GM19351 (cell line): Measurements from ENCODE around the gene TMTC3.
"Not testable (repeated sequence)": the region's sequence is repeated elsewhere in the genome, so short reads cannot be mapped to it uniquely, and the experiment has no call there.

Experiments
- ATAC-seq: cut with Tn5 transposase; IDR thresholded peaks from one replicate; pipeline ENCODE4 v1.9.1; 2021; ENCODE audit warnings: mild to moderate bottlenecking, moderate library complexity; ENCODE audit not compliant: unreplicated experiment

Gene TMTC3

DNA sequence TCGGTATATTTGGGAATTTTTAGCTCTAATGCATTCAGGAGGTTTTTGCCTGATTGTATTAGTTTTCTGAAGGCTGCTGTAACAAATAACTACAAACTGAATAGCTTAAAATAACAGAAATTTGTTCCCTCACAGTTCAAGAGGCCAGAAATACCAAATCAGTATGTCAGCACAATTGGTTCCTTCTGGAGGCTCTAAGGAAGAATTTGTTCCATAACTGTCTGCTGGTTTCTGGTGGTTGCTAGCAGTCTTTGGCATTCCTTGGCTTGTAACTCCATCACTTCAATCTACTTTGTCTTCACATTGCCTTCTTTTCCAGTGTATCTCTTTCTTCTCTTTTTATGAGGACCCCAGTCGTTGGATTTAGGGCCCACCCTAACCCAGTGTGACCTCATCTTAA, 21.3 kb downstream of the TMTC3 start:
- no peak for ATAC-seq

DNA sequence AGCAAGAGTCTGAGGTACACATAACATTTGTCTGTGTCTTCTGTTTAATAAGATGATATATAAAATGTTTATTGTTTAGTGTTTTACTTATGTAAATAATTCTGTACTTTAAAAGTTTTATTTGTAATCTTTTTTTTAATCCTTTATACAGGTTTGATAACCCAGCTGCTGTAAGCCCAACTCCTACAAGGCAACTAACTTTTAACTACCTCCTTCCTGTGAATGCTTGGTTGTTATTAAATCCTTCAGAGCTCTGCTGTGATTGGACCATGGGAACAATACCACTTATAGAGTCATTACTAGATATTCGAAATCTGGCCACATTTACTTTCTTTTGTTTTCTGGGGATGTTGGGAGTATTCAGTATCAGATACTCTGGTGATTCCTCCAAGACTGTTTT, 24.1 kb downstream of the TMTC3 start:
- no peak for ATAC-seq

DNA sequence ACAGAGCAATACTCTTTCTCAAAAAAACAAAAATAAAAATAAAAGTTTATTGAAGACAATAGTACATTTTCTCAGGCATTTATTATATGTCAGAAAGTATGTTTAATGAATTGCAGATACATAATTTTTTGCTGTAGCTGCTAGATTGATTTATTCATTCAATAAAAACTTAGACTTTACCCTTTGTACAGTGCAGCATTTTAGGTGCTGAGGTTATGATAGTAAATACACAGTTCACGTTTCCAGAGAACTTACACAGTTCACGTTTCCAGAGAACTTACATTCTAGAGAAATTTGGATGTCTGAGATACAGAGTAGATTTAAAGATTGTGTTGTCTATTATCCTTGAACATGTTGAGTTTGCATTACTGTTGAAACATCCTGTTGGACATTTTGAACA, 25.3 kb downstream of the TMTC3 start:
- no peak for ATAC-seq

DNA sequence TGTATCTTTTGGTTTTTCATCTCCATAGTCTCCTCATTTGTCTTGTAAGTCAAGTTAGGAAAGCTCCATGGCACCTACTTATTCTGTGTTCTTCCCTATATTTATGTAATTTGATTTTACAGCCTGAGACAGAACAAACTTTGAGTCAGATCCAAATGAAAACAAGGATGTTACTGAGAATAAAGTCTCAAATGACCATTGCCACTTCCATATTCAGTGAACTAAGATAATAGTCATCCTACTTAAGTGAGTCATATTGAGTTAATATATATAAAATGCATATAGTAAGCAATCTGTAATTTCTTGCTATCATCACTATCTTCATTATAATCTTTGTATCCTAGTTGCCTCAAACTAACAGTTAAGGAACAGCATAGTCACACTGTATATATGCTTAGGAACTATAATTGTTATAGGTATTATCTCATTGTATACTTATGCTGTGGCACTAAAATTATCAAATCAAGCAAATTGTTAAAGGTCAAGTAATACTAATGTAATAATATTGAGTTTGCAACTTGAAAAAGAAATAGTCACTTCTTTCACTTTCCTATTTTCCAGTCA, 30.8 kb downstream of the TMTC3 start:
- ATAC-seq: no peak

DNA sequence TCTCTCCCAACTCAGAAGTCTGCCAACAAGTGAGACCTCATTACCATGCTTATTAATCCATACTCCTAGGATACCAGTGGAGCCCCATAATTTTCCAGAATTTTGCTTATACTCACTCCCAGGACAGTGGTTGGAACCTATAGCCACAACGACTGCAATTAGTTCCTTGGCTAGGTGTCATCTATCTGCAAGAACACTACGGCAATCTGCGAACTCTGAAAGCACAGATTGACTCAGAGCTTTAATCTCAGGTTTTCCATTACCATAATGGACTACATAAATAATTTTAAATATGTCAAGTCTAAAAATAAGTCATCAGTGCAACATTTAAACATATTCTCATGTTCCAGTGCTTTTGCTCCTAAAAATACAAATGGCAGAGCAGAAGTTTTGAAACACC, 33.4 kb downstream of the TMTC3 start:
- no peak for ATAC-seq

DNA sequence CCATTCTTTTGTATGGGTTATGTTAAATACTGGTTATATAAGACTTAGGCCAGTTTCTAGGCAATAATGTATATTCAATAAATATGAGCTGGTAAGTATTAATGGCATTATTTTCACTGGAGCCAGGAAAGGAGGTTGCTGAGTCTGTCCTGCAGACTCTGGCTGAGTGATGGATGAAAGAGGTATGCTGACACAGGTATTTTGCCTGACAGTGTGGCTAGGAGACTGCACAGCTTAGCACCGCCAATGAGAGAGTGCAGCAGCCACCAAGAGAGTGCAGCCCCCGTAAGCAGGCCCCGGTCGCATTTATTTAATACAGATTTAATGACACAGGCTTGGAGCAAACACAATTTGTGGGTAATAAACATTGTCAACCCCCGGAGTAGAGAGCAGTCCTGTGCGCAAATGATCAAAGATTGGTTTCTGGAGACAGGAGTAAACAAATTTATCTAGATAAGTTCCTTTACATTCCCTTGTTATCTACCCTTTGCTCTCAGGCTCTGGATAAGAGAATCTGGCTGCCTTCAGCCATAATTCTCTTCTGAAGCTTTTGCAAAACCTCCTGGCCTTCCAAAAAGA, 37.4 kb downstream of the TMTC3 start:
- ATAC-seq: no peak

DNA sequence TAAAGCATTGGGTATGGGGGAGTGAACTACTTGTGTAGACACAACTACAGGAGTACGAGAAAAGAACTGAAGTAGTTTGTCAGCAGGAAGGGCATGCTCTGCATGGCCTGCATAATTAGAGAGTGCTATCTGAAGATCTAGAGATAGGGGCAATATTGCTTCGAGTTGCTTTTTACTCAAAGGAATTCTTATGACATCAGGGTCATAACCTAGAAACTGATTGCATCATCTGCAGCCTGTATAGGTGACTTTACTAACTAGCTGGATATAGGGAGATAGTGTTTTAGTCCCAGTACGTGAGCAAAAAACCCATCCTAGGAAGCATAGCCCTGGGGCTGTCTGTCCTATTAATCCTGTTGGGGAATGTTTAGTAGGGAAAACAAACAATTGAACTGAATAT, 39.8 kb downstream of the TMTC3 start:
- no peak for ATAC-seq

DNA sequence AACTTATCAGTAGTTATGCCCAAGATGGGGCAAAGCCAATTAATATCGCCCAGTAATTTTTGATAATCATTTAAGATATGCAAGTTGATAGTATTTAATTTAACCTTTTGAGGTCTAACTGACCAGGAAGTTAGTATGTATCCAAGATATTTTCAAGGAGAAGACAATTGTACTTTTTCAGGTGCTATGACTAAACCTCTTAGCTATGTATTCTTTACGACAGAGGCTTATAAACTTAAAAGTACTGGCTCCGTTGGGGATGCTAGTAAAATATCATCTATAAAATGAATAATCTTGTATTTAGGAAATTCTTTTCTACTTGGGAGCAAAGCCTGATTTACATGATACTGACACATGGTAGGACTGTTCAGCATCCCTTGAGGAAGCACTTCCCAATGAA, 40.3 kb downstream of the TMTC3 start:
- no peak for ATAC-seq

DNA sequence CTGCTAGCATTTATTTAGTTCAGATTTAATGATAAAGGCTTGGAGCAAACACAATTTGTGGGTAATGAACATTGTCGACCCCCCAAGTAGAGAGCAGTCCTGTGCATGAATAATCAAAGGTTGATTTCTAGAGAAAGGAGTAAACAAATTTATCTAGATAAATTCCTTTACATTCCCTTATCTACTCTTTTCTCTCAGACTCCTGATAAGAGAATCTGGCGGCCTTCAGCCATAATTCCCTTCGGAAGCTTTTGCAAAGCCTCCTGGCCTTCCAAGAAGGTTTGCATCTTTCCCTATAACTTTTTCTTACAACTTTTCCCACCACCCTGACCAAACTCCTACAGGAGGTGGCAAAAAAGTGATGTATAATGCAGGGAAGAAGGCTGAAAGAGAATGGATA, 42.1 kb downstream of the TMTC3 start:
- ATAC-seq: no peak

DNA sequence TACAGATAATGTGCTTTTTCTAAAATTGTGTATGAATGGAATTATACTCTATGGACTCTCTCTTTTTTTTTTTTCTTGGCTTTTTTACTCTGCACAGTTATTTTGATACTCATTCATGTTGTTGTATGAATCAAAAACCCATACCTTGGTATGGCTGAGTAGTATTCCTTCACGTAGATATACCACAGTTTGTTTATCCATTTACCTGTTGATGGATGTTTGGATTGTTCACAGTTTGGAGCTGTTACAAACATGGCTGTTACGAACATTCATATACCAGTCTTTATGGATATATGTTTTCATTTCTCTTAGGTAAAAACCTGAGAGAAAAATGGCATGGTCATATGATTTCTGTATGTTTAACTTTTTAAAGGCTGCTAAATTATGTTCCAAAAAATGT, 43.2 kb downstream of the TMTC3 start:
- ATAC-seq: no peak

DNA sequence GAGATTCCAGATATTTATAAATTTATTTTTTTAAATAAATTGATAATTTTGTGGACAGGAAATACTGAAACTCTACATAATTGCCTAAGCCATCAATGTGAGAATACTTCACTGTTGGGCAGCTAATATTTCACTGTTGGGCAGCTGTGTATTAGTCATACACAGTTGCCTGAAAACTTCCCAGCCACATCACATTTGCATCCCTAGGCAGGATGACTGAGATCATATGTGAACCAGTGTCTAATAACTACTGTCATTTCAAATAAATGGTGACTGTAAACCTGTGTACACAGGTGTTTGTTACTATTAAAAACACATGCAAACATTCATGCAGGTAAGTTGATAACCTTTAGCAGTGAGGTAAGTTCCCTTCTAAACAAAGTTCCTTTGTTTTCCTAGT, 43.9 kb downstream of the TMTC3 start:
- peak; percentile 81 for ATAC-seq

DNA sequence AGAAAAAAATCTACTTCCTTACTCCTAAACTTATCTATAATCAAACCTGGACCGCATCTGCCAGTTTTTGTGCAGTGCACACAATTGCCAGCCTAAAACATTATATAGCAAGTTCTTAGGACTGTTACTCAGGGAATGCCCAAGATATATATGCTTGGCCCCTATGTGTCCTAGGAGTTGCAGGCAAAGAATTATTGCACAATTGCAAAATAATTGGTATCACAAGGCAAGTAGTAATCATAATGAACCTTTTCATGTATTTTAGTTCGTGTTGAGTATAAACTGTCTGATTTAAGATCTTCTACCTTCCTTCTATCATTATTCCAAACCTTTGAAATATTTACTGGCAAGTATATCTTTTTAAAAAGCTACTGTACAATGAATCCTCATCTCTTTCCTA, 45.5 kb downstream of the TMTC3 start:
- ATAC-seq: no peak

DNA sequence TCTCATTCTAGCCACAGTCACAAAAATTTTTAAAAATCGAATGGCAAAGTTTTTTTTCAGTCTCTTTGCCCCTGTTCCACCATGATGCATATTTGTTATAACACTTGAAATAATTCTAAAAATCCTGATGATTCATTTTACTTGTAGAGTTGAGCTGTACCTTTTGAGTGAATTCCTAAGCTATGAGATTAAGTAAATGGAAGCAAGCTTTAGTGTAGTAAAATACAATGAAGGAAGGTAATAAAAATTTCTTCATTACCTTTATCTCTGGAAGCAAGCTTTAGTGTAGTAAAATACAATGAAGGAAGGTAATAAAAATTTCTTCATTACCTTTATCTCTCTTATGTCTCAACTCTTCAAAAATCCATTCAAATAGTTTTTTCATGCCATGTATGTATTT, 46.1 kb downstream of the TMTC3 start:
- no peak for ATAC-seq

DNA sequence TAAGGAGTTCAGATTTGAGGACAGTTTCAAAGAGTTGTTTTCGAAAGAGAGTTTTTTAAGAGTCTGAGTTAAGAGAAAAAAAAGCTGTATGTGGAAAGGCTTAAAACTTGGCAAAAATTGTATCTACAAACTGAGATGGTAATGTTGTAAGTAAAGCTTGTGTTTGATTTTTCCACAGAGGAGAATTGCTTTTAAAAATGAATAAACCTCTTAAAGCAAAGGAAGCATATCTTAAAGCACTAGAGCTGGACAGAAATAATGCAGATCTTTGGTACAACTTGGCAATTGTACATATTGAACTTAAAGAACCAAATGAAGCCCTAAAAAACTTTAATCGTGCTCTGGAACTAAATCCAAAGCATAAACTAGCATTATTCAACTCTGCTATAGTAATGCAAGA, 50.3 kb downstream of the TMTC3 start:
- no peak for ATAC-seq

DNA sequence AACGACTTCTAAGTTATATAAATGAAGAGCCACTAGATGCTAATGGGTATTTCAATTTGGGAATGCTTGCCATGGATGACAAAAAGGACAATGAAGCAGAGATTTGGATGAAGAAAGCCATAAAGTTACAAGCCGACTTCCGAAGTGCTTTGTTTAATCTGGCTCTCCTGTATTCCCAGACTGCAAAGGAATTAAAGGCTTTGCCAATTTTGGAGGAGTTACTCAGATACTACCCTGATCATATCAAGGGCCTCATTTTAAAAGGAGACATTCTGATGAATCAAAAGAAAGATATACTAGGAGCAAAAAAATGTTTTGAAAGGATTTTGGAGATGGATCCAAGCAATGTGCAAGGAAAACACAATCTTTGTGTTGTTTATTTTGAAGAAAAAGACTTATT, 52.8 kb downstream of the TMTC3 start:
- no peak for ATAC-seq

DNA sequence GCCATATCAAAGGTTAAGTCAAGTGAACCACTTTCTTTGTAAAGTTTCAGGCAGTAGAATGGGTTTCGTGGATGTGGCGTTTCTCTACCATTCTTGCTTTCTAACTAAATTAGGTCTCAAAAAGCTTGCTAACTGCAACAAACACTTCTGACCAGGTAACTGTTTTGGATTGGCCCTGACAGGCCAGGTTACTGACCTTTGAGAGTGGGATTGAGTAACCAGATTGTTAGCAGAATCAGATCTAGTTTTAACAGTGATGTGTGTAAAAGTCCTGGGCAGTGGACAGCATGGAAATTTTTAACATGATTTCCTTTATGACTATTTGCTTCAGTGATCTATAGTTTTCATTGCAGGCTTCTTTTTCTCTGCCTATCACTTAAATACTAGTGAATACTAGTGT, 57.9 kb downstream of the TMTC3 start:
- no peak for ATAC-seq

DNA sequence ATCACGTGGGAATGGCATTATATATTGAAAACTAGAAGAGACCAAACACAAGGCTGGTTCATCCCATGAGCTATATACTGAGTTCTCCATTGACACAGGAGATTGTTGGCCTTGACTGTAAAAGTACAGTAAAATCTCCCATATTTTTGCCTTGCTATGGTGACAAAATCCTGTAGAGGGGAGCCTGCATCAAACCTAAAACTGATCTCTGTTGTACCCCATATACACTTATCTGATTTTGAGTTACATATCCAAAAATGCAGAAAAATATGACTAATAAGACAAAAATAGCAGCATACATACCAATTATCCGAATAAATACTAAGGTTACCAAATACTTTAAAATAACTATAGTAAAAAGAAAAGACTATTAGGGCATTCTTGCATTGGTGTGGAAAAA, 60.4 kb downstream of the TMTC3 start:
- ATAC-seq: no peak

DNA sequence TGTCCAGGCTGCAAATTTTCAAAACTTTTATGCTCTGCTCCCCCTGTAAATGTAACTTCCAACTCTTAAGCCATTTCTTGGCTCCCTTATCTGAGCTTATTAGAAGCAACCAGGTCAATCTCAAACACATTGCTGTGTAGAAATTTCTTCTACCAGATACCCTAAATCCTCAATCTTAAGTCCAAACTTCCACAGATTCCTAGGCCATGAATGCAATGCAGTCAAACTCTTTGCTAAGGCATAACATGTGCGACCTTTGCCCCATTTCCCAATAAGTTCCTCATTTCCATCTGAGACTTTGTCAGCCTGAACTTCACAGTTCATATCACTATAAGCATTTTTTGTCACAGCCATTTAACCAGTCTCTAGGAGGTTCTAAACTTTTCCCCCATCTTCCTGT, 64.5 kb downstream of the TMTC3 start:
- ATAC-seq: no peak

DNA sequence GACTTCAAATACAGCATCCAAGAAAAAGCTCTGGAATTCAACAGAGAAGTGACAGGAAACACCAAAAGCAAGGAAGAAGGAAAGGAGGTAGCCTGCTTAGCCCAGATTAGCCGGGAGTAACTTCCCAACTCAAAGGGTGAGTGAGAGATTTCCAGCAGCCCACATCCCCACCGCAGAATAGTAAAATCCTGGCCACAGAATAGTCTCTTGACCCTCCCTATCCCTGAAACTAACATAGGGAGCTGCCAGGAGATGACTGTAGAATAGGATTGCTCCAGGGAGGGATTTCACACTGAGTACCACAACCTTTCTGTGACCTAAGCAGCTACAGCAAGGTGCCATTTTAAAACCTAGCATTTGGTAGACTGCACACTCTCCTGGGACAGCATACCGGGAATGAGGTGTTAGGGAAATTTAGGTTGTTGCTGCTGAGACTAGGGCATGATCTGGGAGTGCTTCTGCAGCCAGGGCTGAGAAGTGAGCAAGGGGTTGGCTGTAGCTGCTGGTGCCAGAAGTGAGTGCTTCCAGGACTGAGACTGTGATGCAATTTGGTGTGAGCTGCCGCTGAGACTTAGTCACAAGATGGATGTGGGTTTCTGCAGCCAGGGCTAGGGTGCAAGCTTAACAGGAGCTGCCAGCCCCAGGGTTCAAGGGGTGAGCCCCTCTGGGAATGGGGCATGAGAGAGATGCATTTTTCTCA, 66.0 kb downstream of the TMTC3 start:
- ATAC-seq: no peak

DNA sequence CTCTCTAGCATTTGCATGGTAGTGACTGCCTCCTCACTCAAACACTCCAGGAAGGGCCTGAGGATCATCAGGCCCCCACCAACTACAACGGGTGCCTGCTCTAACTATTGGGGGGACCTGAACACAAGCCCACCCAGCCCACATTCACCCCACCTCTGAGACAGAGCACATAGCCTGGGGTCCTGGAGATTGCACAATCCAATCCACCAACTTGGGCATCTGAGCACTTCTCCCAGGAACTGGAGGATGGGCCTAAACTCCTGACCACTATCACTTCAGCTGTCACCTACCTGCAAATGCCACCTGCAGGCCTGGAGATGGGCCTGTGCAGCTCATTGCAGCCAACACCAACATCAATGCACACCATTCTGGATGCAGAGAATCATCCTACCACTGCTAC, 66.6 kb downstream of the TMTC3 start:
- no peak for ATAC-seq

DNA sequence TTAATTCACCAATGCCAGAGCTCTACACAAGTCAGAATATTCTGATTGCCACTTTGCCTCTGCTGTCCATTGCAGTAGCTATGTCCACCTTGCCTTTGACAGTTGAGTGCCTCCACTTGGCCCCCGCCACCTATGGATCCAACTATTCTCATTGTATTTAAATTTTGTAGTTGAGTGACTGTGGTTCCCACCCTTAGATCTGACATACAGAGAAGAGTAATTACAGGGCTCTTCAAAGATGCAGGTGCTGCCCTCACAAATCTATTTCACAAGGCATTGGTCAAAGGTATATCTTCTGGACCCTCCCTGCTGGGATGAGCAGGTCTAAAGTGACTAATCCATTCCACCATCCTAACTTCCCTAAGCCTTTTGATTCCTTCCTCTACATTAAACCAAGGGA, 68.2 kb downstream of the TMTC3 start:
- ATAC-seq: not testable (repeated sequence)

DNA sequence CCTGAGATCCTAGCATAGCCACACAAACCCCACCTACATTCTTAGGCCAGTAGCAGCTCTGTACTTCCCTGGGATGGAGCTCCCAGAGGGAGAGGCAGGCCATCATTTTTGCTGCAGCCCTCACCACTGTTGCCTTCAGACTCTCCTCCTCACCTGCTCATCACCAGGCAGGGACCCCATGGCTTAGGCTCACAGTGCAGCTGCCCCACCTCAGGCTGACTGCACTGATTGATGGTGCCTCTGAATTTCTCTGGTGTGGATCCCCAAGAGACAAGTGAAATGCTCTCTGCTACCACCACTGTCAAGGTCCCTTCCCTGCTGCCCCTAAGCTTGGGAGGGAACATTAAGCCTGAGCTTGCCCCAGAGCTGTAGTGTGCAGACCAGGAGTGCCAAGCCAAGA, 76.2 kb downstream of the TMTC3 start:
- no peak for ATAC-seq

DNA sequence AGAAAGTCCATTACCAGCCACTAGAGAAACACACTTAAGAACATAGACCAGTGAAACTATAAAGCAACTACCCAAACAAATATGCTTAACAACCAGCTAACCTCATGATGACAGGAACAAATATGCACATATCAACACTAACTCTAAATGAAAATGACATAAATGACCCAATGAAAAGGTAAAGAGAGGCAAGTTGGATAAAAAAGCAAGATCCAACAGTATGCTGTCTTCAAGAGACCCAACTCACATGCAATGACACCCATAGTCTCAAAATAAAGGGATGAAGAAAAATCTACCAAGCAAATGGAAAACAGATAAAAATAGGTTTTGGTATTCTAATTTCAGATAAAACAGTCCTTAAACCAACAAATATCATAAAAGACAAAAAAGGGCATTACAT, 77.8 kb downstream of the TMTC3 start:
- ATAC-seq: no peak
